Activated CD4-positive, alpha-beta T cell treated with anti-CD3 and anti-CD28 coated beads for 48 hours (primary cell): ENCODE results near the gene SCFD2.

ENCODE experiments used
- DNase-seq: peaks from one replicate; pipeline ENCODE4 v3.0.0-alpha.2; 2020

SCFD2 gene

GRCh38 chr4:52911684-52912294, 454.1 kb downstream of the SCFD2 start:
- peak; percentile 85 for DNase-seq

- no peak for DNase-seq
Measured at GRCh38 chr4:52910115-52910514, 455.7 kb downstream of the SCFD2 start.

GRCh38 chr4:52907510-52907909, 458.4 kb downstream of the SCFD2 start:
- no peak for DNase-seq

- DNase-seq, result no peak
Measured at GRCh38 chr4:52904421-52904820, 461.4 kb downstream of the SCFD2 start.

GRCh38 chr4:52903273-52903672, 462.6 kb downstream of the SCFD2 start:
- no peak for DNase-seq

GRCh38 chr4:52894443-52894842, 471.4 kb downstream of the SCFD2 start:
- DNase-seq, result no peak

GRCh38 chr4:52892880-52893279, 473.0 kb downstream of the SCFD2 start:
- no peak for DNase-seq

- DNase-seq, result no peak
Measured at GRCh38 chr4:52891743-52892142, 474.1 kb downstream of the SCFD2 start.

- no peak for DNase-seq
Measured at GRCh38 chr4:52890521-52890791, 475.4 kb downstream of the SCFD2 start.

- DNase-seq, result no peak
Measured at GRCh38 chr4:52889778-52890520, 475.9 kb downstream of the SCFD2 start.

GRCh38 chr4:52889354-52889753, 476.5 kb downstream of the SCFD2 start:
- DNase-seq, result no peak

- no peak for DNase-seq
Measured at GRCh38 chr4:52884994-52885393, 480.9 kb downstream of the SCFD2 start.

GRCh38 chr4:52883707-52884669, 481.9 kb downstream of the SCFD2 start:
- no peak for DNase-seq

GRCh38 chr4:52883183-52883621, 482.7 kb downstream of the SCFD2 start:
- DNase-seq, result no peak

GRCh38 chr4:52880994-52881393, 484.9 kb downstream of the SCFD2 start:
- DNase-seq, result no peak

GRCh38 chr4:52879471-52879870, 486.4 kb downstream of the SCFD2 start:
- no peak for DNase-seq

GRCh38 chr4:52877694-52878093, 488.2 kb downstream of the SCFD2 start:
- no peak for DNase-seq

- no peak for DNase-seq
Measured at GRCh38 chr4:52877036-52877435, 488.8 kb downstream of the SCFD2 start.

- no peak for DNase-seq
Measured at GRCh38 chr4:52876069-52876468, 489.8 kb downstream of the SCFD2 start.

- DNase-seq, result no peak
Measured at GRCh38 chr4:52874948-52875347, 490.9 kb downstream of the SCFD2 start.

- DNase-seq, result no peak
Measured at GRCh38 chr4:52873861-52874343, 492.0 kb downstream of the SCFD2 start.

- DNase-seq, result no peak
Measured at GRCh38 chr4:52873191-52873590, 492.7 kb downstream of the SCFD2 start.

GRCh38 chr4:52870225-52870624, 495.6 kb downstream of the SCFD2 start:
- DNase-seq, result no peak

GRCh38 chr4:52869656-52870055, 496.2 kb downstream of the SCFD2 start:
- DNase-seq, result no peak
